ENCODE results near the gene SMG7.
"Not testable (repeated sequence)": the region's sequence is repeated elsewhere in the genome, so short reads cannot be mapped to it uniquely, and the experiment has no call there.

Gene SMG7

DNA sequence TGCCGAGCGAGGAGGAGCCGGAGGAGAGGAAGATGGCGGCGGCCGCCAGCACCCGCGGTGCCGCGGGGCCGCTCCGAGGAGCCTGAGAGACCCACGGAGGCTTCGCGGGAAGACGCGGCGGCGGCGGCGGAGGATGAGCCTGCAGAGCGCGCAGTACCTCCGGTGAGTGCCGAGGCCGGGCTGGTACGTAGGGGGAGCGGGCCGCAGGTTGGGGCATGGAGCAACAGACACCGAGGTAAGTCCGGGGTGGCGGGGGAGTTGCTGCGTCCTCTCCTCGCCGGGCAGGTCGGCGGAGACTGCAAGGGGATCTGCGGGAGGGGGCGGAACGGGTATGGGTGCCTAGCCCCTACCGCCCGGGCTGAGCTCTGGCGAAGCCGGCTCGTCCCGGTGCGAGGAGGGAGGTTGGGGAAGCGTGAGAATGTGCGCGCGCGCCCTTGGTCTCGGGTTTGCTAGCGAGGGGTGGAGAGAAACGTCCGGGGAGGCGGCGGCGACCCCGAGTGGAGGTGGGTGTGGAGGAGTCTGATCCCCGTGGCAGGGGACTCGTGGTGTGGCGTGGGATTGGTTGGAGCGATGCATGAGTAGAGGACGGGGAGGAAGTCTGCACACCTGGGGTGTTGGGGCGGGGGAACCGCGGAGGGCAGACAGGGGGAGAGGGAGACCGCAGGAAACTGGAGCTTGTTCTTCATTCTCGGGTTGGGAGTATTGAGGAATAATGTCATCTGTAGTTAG, at the start of gene SMG7:
Gene SMG7 (plus strand): TSS at position 12 of the 729 bp plus-strand sequence. CDS start 122 bp downstream, at position 134.
- DNase-seq, result peak; percentile 86 to 92

GRCh38 chr1:183423541-183423940, 48.8 kb upstream of the SMG7 start:
- DNase-seq, result no peak

DNA sequence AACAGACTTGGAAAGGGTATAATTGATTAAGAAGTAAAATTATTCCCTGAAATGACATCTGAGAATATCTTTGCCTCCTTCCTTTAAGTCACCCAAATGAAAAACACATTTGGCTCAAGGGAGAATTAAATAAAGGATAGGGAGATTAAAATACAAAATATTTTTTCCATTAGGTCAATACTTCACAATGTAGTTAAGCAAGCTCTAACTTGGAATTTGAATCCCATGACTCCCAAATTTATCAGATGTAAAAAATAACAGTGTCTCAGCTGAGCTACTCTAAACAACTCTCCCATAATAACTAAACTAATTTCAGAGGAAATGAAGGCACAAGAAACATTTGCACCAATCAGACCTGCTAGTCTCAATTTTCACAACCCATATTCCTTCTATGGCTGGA, 47.6 kb upstream of the SMG7 start:
- DNase-seq, result no peak

- not testable (repeated sequence) for DNase-seq
Observed at GRCh38 chr1:183427591-183427990, 44.7 kb upstream of the SMG7 start.

GRCh38 chr1:183431840-183432547, 40.3 kb upstream of the SMG7 start:
- DNase-seq, result no peak

DNA sequence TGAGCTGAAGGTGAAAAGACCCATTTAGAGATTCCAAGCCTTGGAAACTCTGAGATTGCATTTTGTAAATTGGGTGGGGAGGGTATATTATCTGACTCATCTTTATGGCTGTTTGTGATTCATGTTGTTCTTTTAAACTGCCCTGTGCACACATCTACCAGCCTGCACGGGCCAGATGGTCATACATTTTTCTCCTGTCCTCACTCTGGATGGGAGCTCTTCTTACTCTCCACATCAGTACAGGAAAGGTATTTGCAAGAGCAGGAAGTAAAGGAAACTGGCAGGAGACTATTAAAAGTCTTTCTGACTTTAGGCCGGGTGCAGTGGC, 39.8 kb upstream of the SMG7 start:
- DNase-seq, result no peak

- no peak for DNase-seq
Observed at GRCh38 chr1:183433703-183434102, 38.6 kb upstream of the SMG7 start.

- no peak for DNase-seq
Observed at GRCh38 chr1:183435497-183435896, 36.8 kb upstream of the SMG7 start.

- DNase-seq, result no peak
Observed at GRCh38 chr1:183438060-183438459, 34.2 kb upstream of the SMG7 start.

GRCh38 chr1:183443011-183443410, 29.3 kb upstream of the SMG7 start:
- no peak for DNase-seq

DNA sequence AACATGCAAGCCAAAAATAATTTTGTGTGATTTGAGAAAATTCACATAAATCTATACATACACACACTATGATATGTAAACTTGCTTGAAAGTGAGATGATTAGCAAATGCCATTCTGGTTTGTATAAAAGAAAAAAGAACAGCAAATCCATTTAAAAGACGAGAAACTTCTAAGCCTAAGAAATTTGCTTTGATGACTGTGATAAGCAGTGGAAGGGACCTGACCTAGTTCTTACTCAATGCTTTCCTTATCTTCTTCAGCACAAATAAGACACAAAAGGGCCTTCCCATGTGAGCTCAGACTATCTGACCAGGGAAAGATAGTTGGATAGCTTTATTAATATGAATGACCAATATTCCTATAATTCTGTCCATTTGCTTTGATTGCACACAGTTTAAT, 28.8 kb upstream of the SMG7 start:
- no peak for DNase-seq

- no peak for DNase-seq
Observed at GRCh38 chr1:183444243-183444642, 28.1 kb upstream of the SMG7 start.

- no peak for DNase-seq
Observed at GRCh38 chr1:183449223-183449770, 23.0 kb upstream of the SMG7 start.

- DNase-seq, result no peak
Observed at GRCh38 chr1:183450093-183450492, 22.2 kb upstream of the SMG7 start.

DNA sequence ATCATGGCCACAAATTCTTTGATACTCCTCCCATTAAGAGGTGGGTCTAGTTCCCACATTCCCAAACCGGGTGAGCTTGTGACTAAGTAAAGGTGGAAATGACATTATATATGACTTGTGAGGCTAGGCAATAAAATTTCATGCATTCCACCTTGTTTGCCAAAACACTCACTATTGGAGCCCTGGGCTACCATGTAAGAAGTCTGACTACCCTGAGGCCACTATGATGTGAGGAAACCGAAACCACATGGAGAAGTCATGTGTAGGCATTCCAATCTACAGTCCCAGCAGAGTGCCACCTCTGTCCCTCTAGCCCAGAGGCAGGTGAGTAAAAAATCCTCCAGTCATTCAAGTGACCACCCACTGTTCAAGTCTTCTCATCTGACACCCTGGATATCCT, 17.9 kb upstream of the SMG7 start:
- DNase-seq, result no peak

- no peak for DNase-seq
Observed at GRCh38 chr1:183456826-183457225, 15.5 kb upstream of the SMG7 start.

- DNase-seq, result no peak
Observed at GRCh38 chr1:183457449-183457848, 14.8 kb upstream of the SMG7 start.

- no peak for DNase-seq
Observed at GRCh38 chr1:183460596-183460995, 11.7 kb upstream of the SMG7 start.

DNA sequence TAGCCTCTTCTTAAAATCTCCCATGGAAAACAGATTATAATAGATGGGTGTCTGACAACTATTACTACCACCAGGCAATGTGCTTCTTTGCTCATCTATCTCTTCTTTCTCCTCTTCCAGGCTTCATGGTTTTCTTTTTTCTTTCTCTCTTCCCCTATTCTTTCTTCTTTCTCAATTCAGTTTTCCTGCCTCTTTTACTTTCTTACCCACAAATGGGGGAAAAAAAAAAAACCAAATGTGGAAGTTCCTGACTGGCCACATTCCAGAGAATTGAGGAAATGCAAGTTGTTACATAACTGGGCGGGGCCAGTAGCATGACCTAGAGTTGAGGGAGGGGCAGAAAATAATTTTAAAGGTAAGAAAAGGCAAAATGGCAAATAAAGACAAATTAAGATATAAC, 10.9 kb upstream of the SMG7 start:
- no peak for DNase-seq

- DNase-seq, result no peak
Observed at GRCh38 chr1:183463566-183463965, 8.7 kb upstream of the SMG7 start.

GRCh38 chr1:183466781-183467180, 5.5 kb upstream of the SMG7 start:
- no peak for DNase-seq

DNA sequence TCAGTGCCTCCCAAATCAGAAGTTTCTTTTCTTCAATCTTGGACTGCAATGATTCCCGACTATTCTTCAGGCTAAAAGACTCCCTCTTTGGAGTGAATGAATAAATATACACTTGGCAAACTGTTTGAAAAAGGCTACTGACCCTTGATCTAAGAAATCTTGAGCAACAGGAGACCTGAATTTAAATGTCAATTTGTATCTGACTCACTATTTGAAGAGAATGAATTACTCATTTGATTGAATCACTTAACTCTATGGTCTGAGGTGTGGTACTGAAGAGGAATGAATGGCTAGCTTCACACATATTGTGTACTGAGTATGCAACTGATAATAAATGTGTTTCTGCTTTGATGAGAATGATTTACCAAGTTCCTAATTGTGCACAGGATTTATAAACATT, 4.6 kb upstream of the SMG7 start:
- DNase-seq, result no peak

DNA sequence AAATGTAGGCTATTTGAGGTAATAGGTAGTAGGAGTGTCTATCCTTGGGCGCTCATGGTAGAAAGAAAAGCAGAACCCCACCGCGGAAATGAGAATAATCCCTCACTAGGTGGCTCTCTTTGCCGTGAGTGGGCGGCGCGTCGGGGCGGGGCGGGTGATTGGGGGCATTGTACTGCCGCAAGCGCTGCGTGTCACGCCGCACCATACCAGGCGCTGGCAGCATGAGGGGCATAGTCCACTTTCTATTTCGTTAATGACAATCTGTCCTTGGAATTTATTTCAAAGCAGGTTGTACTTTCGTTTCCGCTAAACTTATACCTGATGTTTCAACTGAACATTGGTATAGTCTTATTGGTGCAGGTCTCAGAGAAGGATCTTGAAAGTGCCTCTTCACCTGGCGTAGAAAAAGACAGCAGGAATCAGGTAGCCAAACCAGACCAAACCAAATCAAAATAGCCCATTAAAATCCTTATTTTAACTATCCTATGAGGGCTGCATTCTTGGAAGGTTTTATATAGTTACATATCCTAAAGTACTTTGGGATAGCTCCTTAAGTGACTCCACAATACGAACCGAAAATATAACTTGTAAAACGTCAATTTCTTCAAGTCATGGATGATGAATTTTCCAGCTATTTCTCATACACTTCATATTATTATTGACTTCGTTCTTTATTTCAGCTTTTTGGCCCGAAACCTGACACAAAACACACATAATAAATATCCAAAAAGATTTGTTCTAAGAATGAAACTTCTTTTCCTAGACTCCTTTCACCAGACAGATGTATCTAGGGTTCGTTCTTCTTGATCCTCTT, 1.9 kb upstream of the SMG7 start:
- DNase-seq, result peak; percentile 87 to 98
